ENCODE results near the gene SLC15A3. TPM values are rescaled to one million over a fixed set of nuclear protein-coding genes. Genes with fewer than 3 reads are reported as not detected.
"Not testable (repeated sequence)": the region's sequence is repeated elsewhere in the genome, so short reads cannot be mapped to it uniquely, and the experiment has no call there.

SLC15A3 gene
- total and polyA plus RNA-seq, 8 donors, result 13.8 to 96.4 (median 18.2) TPM

DNA sequence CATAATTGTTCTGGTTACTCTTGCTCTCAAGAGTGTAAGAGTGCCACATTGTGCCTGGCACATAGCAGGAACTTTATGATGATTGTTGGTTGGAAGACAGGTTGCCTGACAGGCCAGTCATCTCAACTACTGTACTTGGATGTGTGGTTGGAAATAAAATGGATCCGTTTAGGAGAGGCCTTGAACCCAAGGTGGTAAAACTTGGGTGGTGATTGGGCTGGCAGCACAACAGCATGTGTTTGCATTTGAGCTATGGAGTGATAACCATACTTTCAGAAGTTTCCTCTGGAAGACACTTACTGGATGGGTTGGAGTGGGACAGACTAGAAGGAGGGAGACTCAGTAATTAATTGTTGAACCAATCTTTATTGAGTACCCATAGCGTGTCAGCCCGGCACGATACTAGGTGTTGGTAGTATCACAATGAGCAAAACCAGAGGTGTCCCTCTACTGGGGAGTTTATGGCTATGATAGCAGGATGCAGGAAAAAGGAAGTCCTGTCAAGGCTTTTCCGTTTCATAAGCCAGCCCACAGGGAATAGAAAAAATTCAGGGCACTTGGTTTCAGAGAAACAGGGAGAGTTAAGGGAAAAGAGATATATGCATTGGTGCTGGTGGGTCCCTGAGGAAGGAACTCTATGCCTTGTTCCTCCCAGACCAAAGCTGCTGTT is 41.1 kb downstream of the SLC15A3 start:
- Histone ChIP-seq H3K36me3 (no peaks in the 10 kb centered on the region), H3K27me3 (no peaks in the 10 kb centered on the region), H3K4me3 (no peak overlapping the region), H3K27ac (peak overlapping the region in 1 of 2 donors; percentile 21), H3K9me3 (no peaks in the 10 kb centered on the region), H3K4me1 (peaks cover 10 to 42% of the 10 kb centered on the region in 2 donors)
- intact Hi-C loops (cut with DNase I), result no loop called here
- TF ChIP-seq, protein P1, sequence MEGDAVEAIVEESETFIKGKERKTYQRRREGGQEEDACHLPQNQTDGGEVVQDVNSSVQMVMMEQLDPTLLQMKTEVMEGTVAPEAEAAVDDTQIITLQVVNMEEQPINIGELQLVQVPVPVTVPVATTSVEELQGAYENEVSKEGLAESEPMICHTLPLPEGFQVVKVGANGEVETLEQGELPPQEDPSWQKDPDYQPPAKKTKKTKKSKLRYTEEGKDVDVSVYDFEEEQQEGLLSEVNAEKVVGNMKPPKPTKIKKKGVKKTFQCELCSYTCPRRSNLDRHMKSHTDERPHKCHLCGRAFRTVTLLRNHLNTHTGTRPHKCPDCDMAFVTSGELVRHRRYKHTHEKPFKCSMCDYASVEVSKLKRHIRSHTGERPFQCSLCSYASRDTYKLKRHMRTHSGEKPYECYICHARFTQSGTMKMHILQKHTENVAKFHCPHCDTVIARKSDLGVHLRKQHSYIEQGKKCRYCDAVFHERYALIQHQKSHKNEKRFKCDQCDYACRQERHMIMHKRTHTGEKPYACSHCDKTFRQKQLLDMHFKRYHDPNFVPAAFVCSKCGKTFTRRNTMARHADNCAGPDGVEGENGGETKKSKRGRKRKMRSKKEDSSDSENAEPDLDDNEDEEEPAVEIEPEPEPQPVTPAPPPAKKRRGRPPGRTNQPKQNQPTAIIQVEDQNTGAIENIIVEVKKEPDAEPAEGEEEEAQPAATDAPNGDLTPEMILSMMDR (IDR thresholded peaks at IDR 0.05), result no peak
- DNase-seq (no peak), ATAC-seq (no peak)

DNA sequence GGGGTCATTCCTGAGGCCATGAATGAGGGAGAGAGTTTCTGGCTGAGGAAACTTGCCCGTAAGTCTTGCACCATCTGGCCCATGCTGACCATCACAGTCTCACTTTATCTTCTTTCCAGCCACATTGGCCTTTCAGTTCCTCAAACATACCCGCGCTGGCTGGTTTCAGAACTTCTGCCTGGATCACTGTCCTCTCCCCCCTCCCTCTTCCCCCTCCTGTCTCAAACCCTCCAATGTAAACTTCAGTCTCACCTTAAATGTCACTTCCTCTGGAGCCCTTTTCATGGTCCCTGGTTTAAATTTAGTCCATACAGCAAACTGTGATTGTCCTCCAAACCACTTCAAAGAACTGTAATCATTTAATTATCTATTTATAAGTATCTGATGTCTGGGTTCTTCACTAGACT is 41.7 kb downstream of the SLC15A3 start:
- H3K27ac ChIP-seq, result peak overlapping the region in 1 of 2 donors; percentile 21
- peak in 1 of 4 donors; percentile 53 for DNase-seq
- intact Hi-C loops (cut with DNase I), result no loop called here

GRCh38 chr11:60909680-60910280 is 42.2 kb downstream of the SLC15A3 start:
- H3K27me3 ChIP-seq; intact Hi-C loops (cut with DNase I); H3K9me3 ChIP-seq; H3K36me3 ChIP-seq; H3K4me3 ChIP-seq; ATAC-seq; DNase-seq; H3K27ac ChIP-seq: not testable (repeated sequence)
- H3K4me1 ChIP-seq, result peaks cover 6 to 42% of the 10 kb centered on the region in 2 donors

More for the DNA sequence above, 41.7 kb downstream of the SLC15A3 start:
- ATAC-seq, result no peak
- no peaks in the 10 kb centered on the region for H3K27me3 ChIP-seq
- no peak overlapping the region for H3K4me3 ChIP-seq
- H3K36me3 ChIP-seq, result no peaks in the 10 kb centered on the region
- TF ChIP-seq, protein P1 (IDR thresholded peaks at IDR 0.05), result no peak
- no peaks in the 10 kb centered on the region for H3K9me3 ChIP-seq
- peaks cover 6 to 42% of the 10 kb centered on the region in 2 donors for H3K4me1 ChIP-seq

GRCh38 chr11:60908803-60909202 is 43.2 kb downstream of the SLC15A3 start:
- Histone ChIP-seq H3K4me3 (no peak overlapping the region), H3K27me3 (no peaks in the 10 kb centered on the region), H3K4me1 (peaks cover 6 to 52% of the 10 kb centered on the region in 2 donors), H3K9me3 (no peaks in the 10 kb centered on the region), H3K27ac (no peak overlapping the region), H3K36me3 (no peaks in the 10 kb centered on the region)
- no peak for ATAC-seq
- DNase-seq, result no peak
- TF ChIP-seq, protein P1 (IDR thresholded peaks at IDR 0.05), result no peak
- intact Hi-C loops (cut with DNase I), result no loop called here

GRCh38 chr11:60906132-60906972 is 45.6 kb downstream of the SLC15A3 start, which contains the start of gene PRPF19:
PRPF19 (minus strand) TSS chr11:60906585; CDS start chr11:60906382, 203 bp downstream.
- DNase-seq, result peak; percentile 95 to 97 (median 96)
- Histone ChIP-seq H3K36me3 (peaks cover 0 to 25% of the 10 kb centered on the region in 2 donors), H3K27me3 (no peaks in the 10 kb centered on the region), H3K9me3 (no peaks in the 10 kb centered on the region), H3K4me1 (peaks cover 0 to 41% of the 10 kb centered on the region in 2 donors), H3K4me3 (peak within 1 kb of the TSS; percentile 71 to 92), H3K27ac (peak within 1 kb of the TSS; percentile 83 to 90)
- intact Hi-C loops (cut with DNase I), result no loop called here
- TF ChIP-seq, protein P1 (IDR thresholded peaks at IDR 0.05), result no peak
- peak; percentile 98 for ATAC-seq

Data from left lung (tissue), 10 donors.